Cerebellar cortex (tissue), 1 donor: ENCODE results near the gene KRT82.
"Not testable (repeated sequence)": the region's sequence is repeated elsewhere in the genome, so short reads cannot be mapped to it uniquely, and the experiment has no call there.

ENCODE experiments used
- DNase-seq: peaks from one replicate; pipeline ENCODE4 v3.0.0-alpha.2; 2015; ENCODE audit warnings: low spot score

The KRT82 gene

GRCh38 chr12:52410589-52411248, 4.6 kb upstream of the KRT82 start:
- not testable (repeated sequence) for DNase-seq

DNA sequence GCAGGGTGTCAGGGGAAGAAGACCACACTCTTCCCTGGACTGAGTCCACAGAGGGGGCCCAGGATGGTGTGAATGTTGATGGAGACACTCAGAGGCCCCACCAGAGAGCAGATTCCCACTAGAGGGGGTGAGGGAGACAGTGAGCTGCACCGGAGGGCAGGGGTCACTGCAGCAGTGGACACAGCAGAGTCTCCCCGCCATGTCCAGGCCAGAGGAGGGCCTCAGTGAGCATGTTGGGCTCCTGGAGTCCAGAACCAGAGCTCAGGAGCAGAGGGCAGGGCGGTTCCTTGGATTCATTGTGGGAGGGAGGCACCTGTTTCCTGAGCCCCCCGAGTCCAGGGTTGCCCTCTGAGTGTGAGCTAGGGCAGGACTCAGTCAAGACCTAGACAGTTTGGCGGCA, 1.8 kb upstream of the KRT82 start:
- DNase-seq = no peak

GRCh38 chr12:52404951-52405350, 1.2 kb downstream of the KRT82 start:
- DNase-seq = no peak

DNA sequence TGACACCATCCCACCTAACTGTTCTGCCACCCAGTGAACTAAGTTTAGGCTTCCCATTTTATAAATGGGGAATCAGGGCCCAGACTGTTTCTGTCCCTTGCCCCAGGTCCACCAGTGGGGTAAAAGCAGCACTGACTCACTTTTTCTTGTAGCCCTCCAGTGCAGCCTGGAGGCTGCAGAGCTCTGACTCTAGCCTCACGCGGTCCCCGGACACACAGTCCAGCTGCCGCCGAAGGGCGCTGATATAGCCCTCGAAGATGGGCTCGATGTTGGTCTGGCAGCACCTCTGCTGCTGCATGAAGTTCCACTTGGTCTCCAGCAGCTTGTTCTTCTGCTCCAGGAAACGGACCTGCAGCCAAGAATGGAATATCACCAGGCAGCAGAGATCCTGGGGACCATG, 2.6 kb downstream of the KRT82 start:
- no peak for DNase-seq

GRCh38 chr12:52402873-52403540, 3.1 kb downstream of the KRT82 start:
- DNase-seq = no peak

DNA sequence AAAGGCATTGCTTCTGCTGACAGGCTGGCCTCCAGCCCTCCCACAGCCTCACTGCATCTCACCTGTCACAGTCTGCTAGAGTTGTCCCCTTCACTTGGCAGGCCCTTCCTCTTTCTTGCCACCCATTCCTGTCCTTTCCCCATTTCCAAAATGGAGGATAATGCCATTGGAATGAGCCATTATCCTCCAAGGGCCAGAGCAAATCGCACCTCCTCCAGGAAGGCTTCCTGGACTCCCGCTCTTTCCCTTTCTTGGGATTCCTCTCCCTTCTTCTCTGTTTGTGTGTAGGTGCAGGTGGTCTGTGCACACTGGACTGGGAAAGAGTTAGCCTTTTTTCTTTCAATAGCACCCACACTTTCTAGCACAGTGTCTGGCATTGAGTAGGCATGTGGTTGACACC, 3.8 kb downstream of the KRT82 start:
- DNase-seq = no peak

- no peak for DNase-seq
Measured at GRCh38 chr12:52401926-52402325, 4.2 kb downstream of the KRT82 start.

GRCh38 chr12:52401526-52401925, 4.6 kb downstream of the KRT82 start:
- no peak for DNase-seq

GRCh38 chr12:52400906-52401305, 5.2 kb downstream of the KRT82 start:
- DNase-seq = no peak

DNA sequence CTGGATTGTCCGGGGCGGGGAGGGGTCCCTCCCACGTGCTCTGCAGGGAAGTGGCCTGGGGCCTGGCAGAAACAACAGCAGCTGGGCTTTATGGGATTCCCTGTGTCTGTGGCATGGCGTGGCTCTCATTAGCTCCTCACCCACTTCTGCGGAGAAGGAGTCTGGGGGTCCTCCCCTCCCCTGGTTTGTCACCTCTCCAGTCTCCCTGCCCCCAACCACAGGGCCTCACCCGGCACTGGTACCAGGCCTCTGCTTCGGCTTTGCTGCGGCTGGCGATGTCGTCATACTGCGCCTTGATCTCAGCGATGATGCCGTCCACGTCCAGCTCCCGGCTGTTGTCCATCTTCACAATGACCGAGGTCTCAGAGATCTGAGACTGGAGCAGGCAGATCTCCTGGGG, 6.4 kb downstream of the KRT82 start:
- no peak for DNase-seq

- DNase-seq = no peak
Measured at GRCh38 chr12:52398176-52398575, 8.0 kb downstream of the KRT82 start.

GRCh38 chr12:52396656-52397055, 9.5 kb downstream of the KRT82 start:
- DNase-seq = no peak

GRCh38 chr12:52395761-52396434, 10.2 kb downstream of the KRT82 start:
- DNase-seq = no peak

DNA sequence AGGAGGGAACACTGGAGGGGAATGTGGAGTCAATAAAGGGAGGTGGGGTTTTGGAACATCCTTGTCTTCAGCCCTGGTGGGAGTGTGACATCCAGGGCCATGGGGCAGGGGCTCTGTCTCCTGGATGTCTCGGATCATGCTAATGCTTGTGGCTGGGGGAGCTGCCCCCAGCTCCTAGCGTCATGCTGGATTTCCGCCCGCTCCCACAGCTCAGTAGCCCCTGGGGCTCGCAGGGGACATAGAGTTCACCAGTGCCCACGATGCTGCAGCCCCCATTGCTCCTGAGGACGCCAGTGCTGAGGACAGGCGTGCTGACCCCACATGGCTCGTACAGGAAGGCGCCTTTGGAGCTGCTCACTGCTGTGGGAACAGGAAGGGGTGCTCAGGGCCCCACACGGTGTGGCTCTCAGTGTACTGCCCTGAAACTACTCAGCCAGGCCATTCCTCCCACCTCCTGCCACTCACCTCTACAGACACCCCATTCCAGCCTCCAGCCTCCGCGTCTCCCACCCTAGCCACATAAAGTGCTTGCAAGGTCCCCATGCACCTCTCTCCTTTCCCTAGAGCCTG, 11.2 kb downstream of the KRT82 start:
- DNase-seq = no peak

DNA sequence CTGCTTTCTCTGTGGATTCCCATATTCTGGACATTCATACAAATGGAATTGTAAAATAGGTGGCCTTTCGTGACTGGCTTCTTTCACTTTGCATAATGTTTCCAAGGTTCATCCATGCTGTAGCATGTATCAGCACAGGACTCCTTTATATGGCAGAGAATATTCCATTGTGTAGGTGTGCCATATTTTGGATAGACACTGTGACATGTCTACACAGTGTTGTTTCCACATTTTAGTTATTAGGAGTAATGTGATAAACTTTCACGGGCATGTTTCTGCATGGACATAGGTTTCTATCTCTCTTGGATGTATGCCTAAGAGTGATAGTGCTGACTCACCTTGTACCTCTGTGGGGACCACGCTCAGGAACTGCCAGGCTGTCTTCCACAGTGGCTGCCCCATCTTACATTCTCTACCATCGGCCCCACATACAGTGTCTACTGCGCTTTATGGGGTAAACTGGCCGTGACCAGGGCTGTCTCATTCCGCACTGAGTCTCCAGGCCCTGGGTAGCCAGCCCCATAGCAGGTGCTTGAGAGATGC, 13.6 kb downstream of the KRT82 start:
- DNase-seq = no peak

DNA sequence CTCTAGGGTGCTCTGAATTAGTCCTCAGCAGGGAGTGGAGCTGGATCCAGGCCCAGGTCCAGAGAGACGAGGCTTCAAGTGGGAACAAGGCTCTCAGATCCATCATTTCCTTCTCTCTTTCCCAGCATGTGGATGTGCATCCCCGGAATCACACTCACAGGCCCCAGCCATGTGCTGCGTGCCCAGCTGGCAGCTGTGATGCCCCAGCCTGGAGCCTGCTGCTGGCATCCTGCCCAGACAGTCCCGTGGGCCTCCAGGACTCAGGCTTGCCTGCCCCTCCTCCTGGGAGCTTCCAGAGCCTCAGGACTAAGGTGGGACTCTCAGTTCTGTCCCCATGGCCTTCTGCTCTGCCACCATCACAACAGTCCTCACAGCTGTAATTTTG, 14.5 kb downstream of the KRT82 start:
- no peak for DNase-seq

DNA sequence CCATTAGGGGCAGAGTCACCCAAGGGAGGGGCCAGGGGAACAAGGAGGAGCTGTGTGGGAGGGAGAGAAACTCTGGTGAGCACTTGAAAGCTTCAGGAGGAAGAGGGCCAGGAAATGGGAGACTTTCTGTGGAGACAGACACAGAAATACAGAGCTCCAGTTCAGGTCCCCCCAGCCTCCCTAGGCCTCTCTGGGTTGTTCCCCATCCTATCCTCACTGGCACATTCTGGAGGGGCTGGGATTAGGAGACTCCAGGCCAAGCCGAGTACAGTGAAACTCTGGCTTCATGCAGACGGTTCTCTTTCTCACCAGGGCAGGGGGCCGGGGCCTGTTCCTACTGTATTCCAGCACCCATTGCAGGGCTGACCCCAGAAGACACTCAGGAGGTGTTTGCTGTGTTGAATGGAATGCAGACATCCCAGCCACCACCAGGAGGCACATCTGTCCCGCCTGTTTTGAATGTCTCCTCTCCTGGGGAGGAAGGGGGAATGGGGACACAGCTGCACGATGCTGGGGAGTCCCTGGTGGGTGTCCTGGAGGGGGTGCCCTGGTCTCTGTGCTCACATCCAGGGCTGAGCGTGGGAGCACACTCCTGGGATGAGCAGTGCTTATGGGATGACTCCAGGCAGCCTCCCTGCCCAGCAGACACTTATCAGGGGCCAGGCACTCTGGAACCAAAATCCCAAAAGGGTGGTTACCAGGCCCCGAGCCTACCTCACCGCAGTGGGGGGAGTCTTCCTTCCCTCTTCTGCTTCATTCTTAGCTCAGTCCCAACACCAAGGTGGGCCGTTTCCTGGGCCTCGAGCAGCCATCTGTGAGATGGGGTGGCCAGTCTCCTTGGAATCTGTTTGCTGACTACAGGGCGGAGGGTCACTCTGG, 15.2 kb downstream of the KRT82 start:
- DNase-seq = no peak

DNA sequence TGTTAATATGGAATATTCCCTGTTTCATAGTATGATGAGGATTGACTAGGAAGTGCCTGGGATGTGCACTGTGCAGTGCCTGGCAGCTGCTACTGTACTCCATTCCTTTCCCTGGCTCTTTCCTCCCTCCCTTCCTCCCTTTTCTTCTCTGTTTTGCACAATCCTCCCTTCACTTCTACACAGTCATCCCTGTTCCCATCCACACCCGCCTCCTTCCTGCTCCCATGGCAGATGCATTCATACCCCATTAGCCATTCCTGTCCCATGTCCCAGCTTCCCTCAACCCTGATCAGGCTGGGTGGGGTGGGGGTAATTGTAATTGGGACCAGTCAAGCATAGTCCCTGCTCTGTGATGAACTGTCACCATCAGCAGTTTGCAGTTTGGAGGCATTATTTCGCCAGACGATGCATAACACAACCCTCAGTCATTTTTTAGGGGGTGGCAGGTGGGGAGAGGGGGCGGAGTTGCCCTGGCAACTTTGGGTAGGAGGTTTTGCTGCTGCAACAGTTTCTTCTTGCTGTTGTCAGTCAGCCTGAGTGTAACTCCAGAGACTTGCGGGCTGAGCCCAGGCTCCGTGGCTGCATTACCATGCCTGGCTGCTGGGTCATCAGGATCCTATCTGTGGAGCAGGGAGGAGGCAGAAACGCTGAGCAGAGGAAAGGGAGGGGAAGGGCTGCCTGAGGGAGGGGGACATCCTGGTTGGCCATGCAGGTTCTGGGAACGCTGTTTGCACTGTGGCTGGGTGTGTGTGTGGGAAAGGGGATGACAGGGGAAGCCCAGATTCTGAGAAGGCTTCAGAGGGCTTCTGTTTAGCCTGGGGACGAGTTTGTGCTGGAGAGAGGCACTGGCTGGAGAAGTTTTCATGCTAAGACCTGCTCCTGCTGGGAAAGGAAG, 16.6 kb downstream of the KRT82 start:
- no peak for DNase-seq

DNA sequence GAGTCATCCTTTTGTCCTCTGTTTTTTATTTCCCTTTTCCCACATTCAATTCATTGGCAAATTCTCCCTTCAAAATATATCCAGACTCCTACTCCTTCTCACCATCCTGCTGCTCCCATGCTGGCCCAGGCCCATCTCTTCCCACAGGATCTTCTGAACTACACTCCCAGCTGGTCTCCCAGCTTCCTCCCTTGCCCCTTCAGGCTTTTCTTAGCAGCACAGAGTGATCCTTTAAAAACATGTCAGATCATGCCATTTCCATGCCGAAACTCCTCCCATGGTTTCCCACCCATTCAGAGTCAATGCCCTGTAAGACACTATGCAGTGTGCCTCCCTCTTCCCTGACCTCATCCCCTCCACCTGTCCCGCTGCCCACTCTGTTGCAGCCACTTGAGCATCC, 18.3 kb downstream of the KRT82 start:
- no peak for DNase-seq

- DNase-seq = no peak
Measured at GRCh38 chr12:52385226-52385702, 20.9 kb downstream of the KRT82 start, which contains the start of gene KRT84. Gene KRT84 (minus strand): TSS chr12:52385652. CDS start chr12:52385585, 67 bp downstream.

- no peak for DNase-seq
Measured at GRCh38 chr12:52383331-52383730, 22.8 kb downstream of the KRT82 start.
